ENCODE data around the gene NHSL1. TPM values are rescaled to one million over a fixed set of nuclear protein-coding genes. Genes with fewer than 3 reads are reported as not detected.

The NHSL1 gene
- total and polyA plus RNA-seq, 4 donors = 6.6 to 33.0 (median 20.7) TPM

DNA sequence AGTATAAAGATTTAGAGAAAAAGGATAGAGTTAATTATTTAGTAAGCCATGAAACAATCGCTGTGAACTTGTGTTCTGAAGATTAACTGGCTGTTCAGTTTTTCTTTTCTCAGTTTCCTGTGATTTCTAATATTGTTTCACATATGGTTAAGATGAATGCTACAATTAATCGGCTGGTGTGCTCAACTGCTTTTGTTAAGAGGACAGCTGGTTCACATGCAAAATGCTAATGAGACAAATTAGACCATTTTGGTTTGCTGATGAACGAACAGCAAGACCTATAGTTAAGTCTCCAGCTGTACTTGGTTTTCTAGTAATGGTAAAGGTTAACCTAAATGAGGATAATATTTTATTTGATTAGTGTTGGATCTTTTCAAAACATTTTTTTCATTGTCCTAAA lies 10.8 kb upstream of the NHSL1 start (continued):
- TF ChIP-seq, protein P1, sequence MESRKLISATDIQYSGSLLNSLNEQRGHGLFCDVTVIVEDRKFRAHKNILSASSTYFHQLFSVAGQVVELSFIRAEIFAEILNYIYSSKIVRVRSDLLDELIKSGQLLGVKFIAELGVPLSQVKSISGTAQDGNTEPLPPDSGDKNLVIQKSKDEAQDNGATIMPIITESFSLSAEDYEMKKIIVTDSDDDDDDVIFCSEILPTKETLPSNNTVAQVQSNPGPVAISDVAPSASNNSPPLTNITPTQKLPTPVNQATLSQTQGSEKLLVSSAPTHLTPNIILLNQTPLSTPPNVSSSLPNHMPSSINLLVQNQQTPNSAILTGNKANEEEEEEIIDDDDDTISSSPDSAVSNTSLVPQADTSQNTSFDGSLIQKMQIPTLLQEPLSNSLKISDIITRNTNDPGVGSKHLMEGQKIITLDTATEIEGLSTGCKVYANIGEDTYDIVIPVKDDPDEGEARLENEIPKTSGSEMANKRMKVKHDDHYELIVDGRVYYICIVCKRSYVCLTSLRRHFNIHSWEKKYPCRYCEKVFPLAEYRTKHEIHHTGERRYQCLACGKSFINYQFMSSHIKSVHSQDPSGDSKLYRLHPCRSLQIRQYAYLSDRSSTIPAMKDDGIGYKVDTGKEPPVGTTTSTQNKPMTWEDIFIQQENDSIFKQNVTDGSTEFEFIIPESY (IDR thresholded peaks at IDR 0.05) = no peak
- TF ChIP-seq HNF4A (conservative IDR thresholded peaks at IDR 0.05) = no peak
- no peak for TF ChIP-seq HNF4G (IDR thresholded peaks at IDR 0.05)
- no peak for TF ChIP-seq RAD21 (IDR thresholded peaks at IDR 0.05)
- no peak for TF ChIP-seq YY1 (IDR thresholded peaks at IDR 0.05)
- TF ChIP-seq RXRA (IDR thresholded peaks at IDR 0.05) = no peak

DNA sequence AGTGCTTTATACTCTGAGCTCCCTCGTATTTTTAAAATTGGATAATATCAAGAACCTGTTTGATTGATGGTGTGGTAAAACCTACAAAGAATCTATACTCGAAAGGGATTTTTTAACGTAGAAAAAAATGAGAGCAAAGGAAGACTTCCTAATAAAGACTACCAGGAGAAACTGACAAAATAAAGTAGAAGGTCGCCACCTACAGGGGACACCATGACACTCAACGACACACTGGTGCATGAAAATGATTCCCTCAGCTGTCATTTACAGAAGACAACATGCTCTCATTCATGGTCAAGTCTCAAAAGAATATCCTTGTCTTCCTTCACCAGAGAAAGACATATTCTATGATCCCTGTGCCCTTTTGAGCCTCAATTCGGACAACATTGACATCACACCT lies 10.1 kb upstream of the NHSL1 start:
- WGBS = 6% methylated on average over 6 of the region's 6 CpGs
- Histone ChIP-seq H3K27ac (ENCODE audit: low read depth in 1 of 2, low read length in 2 of 2) (no peak overlapping the region), H3K36me3 (ENCODE audit: control insufficient read depth in 4 of 4, insufficient read depth in 3 of 4, low read depth in 1 of 4, low read length in 3 of 4) (no peaks in the 10 kb centered on the region), H3K9me3 (ENCODE audit: control insufficient read depth in 4 of 4, low read length in 3 of 4) (no peaks in the 10 kb centered on the region), H3K4me3 (ENCODE audit: low read depth in 1 of 3, low read length in 3 of 3) (no peak overlapping the region), H3K9ac (ENCODE audit: low read depth in 1 of 2, low read length in 2 of 2) (peak overlapping the region in 1 of 2 donors; percentile 26), H3K27me3 (ENCODE audit: control insufficient read depth in 4 of 4, insufficient read depth in 4 of 4, low read length in 3 of 4) (no peaks in the 10 kb centered on the region), H3K4me1 (ENCODE audit: control insufficient read depth in 4 of 4, insufficient read depth in 4 of 4, low read length in 3 of 4) (peaks cover 8 to 42% (median 37%) of the 10 kb centered on the region in 4 donors)
- DNase-seq (ENCODE audit: low spot score) = no peak
- TF ChIP-seq FOXA1 (IDR thresholded peaks at IDR 0.05) (no peak), SP1 (IDR thresholded peaks at IDR 0.05) (no peak), GABPA (IDR thresholded peaks at IDR 0.05 in 1 of 2, conservative IDR thresholded peaks at IDR 0.05 in 1 of 2) (no peak), TAF1 (conservative IDR thresholded peaks at IDR 0.05) (no peak), RAD21 (IDR thresholded peaks at IDR 0.05) (peak; percentile 89 to 90), HNF4A (conservative IDR thresholded peaks at IDR 0.05) (peak in 1 of 2 donors; percentile 20), YY1 (IDR thresholded peaks at IDR 0.05) (peak; percentile 62), RXRA (IDR thresholded peaks at IDR 0.05) (peak in 1 of 2 donors; percentile 36)
- TF ChIP-seq, protein P2, sequence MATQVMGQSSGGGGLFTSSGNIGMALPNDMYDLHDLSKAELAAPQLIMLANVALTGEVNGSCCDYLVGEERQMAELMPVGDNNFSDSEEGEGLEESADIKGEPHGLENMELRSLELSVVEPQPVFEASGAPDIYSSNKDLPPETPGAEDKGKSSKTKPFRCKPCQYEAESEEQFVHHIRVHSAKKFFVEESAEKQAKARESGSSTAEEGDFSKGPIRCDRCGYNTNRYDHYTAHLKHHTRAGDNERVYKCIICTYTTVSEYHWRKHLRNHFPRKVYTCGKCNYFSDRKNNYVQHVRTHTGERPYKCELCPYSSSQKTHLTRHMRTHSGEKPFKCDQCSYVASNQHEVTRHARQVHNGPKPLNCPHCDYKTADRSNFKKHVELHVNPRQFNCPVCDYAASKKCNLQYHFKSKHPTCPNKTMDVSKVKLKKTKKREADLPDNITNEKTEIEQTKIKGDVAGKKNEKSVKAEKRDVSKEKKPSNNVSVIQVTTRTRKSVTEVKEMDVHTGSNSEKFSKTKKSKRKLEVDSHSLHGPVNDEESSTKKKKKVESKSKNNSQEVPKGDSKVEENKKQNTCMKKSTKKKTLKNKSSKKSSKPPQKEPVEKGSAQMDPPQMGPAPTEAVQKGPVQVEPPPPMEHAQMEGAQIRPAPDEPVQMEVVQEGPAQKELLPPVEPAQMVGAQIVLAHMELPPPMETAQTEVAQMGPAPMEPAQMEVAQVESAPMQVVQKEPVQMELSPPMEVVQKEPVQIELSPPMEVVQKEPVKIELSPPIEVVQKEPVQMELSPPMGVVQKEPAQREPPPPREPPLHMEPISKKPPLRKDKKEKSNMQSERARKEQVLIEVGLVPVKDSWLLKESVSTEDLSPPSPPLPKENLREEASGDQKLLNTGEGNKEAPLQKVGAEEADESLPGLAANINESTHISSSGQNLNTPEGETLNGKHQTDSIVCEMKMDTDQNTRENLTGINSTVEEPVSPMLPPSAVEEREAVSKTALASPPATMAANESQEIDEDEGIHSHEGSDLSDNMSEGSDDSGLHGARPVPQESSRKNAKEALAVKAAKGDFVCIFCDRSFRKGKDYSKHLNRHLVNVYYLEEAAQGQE (IDR thresholded peaks at IDR 0.05) = no peak
- TF ChIP-seq, protein P3, sequence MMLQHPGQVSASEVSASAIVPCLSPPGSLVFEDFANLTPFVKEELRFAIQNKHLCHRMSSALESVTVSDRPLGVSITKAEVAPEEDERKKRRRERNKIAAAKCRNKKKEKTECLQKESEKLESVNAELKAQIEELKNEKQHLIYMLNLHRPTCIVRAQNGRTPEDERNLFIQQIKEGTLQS (IDR thresholded peaks at IDR 0.05) = no peak
- TF ChIP-seq, protein P4, sequence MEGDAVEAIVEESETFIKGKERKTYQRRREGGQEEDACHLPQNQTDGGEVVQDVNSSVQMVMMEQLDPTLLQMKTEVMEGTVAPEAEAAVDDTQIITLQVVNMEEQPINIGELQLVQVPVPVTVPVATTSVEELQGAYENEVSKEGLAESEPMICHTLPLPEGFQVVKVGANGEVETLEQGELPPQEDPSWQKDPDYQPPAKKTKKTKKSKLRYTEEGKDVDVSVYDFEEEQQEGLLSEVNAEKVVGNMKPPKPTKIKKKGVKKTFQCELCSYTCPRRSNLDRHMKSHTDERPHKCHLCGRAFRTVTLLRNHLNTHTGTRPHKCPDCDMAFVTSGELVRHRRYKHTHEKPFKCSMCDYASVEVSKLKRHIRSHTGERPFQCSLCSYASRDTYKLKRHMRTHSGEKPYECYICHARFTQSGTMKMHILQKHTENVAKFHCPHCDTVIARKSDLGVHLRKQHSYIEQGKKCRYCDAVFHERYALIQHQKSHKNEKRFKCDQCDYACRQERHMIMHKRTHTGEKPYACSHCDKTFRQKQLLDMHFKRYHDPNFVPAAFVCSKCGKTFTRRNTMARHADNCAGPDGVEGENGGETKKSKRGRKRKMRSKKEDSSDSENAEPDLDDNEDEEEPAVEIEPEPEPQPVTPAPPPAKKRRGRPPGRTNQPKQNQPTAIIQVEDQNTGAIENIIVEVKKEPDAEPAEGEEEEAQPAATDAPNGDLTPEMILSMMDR (IDR thresholded peaks at IDR 0.05; ENCODE audit: low read depth, low read length, missing input control) = peak; percentile 82

DNA sequence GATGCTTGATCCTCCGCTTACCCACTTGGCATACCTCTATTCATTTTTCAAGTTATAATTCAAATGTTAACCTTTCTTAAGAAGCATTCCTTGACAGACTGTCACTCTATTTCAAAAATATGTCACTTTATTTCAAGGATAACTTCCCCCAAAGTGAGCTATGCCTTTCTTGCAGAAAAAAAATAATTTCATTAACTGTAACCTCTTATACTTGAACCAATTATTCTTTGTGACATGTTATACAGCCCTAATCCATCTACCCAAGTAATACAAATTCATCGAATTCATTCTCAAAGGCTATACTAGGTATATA lies 9.3 kb upstream of the NHSL1 start:
- Histone ChIP-seq H3K27ac (ENCODE audit: low read depth in 1 of 2, low read length in 2 of 2) (peak overlapping the region; percentile 68 to 70), H3K9ac (ENCODE audit: low read depth in 1 of 2, low read length in 2 of 2) (peak overlapping the region in 1 of 2 donors; percentile 68), H3K9me3 (ENCODE audit: control insufficient read depth in 4 of 4, low read length in 3 of 4) (no peaks in the 10 kb centered on the region), H3K4me1 (ENCODE audit: control insufficient read depth in 4 of 4, insufficient read depth in 4 of 4, low read length in 3 of 4) (peaks cover 8 to 47% (median 44%) of the 10 kb centered on the region in 4 donors), H3K4me3 (ENCODE audit: low read depth in 1 of 3, low read length in 3 of 3) (no peak overlapping the region), H3K36me3 (ENCODE audit: control insufficient read depth in 4 of 4, insufficient read depth in 3 of 4, low read depth in 1 of 4, low read length in 3 of 4) (no peaks in the 10 kb centered on the region), H3K27me3 (ENCODE audit: control insufficient read depth in 4 of 4, insufficient read depth in 4 of 4, low read length in 3 of 4) (no peaks in the 10 kb centered on the region)
- WGBS = 86% methylated on average over 2 of the region's 2 CpGs
- DNase-seq (ENCODE audit: low spot score) = no peak
- TF ChIP-seq HNF4G (IDR thresholded peaks at IDR 0.05) = no peak
- TF ChIP-seq GABPA (IDR thresholded peaks at IDR 0.05 in 1 of 2, conservative IDR thresholded peaks at IDR 0.05 in 1 of 2) = no peak
- TF ChIP-seq SP1 (IDR thresholded peaks at IDR 0.05) = no peak
- no peak for TF ChIP-seq RAD21 (IDR thresholded peaks at IDR 0.05)
- TF ChIP-seq TAF1 (conservative IDR thresholded peaks at IDR 0.05) = no peak
- TF ChIP-seq FOXA1 (IDR thresholded peaks at IDR 0.05) = no peak

Measured in liver (tissue), 9 donors.